Measurements from ENCODE around the gene EHD3. TPM values are rescaled to one million over a fixed set of nuclear protein-coding genes. Genes with fewer than 3 reads are reported as not detected.

Gene EHD3
- total RNA-seq, 4 donors from 2014 or later = 8.3 to 12.6 (median 9.3) TPM

- Histone ChIP-seq H3K4me3 (no peak overlapping the region), H3K27me3 (no peaks in the 10 kb centered on the region), H3K4me1 (no peaks in the 10 kb centered on the region), H3K36me3 (no peaks in the 10 kb centered on the region), H3K27ac (no peak overlapping the region), H3K9me3 (no peaks in the 10 kb centered on the region)
- DNase-seq (ENCODE audit: low spot score in 2 of 2) = no peak
- WGBS, 2 donors = 75 to 78% methylated on average over 10 of the region's 10 CpGs
- TF ChIP-seq POLR2A (IDR thresholded peaks at IDR 0.05) (no peak), EP300 (IDR thresholded peaks at IDR 0.05) (no peak), CTCF (IDR thresholded peaks at IDR 0.05) (no peak)
These were observed 6.2 kb upstream of the EHD3 start for GRCh38 chr2:31227711-31228125.

- TF ChIP-seq EP300 (IDR thresholded peaks at IDR 0.05) = no peak
- no peak for TF ChIP-seq CTCF (IDR thresholded peaks at IDR 0.05)
- no peak for TF ChIP-seq POLR2A (IDR thresholded peaks at IDR 0.05)
These were observed 5.2 kb upstream of the EHD3 start for GRCh38 chr2:31228717-31229116.

GRCh38 chr2:31230751-31231150 is 3.2 kb upstream of the EHD3 start:
- TF ChIP-seq EP300 (IDR thresholded peaks at IDR 0.05) = no peak
- no peak for TF ChIP-seq POLR2A (IDR thresholded peaks at IDR 0.05)
- TF ChIP-seq CTCF (IDR thresholded peaks at IDR 0.05) = no peak
- no peaks in the 10 kb centered on the region for H3K27me3 ChIP-seq
- H3K36me3 ChIP-seq = no peaks in the 10 kb centered on the region
- 47 to 57% methylated on average over 3 of the region's 3 CpGs for WGBS, 2 donors
- no peak for DNase-seq (ENCODE audit: low spot score in 2 of 2)
- peaks cover 0 to 25% (median 5%) of the 10 kb centered on the region in 4 donors for H3K4me1 ChIP-seq
- H3K27ac ChIP-seq = no peak overlapping the region
- no peak overlapping the region for H3K4me3 ChIP-seq
- H3K9me3 ChIP-seq = no peaks in the 10 kb centered on the region

More at GRCh38 chr2:31228717-31229116, 5.2 kb upstream of the EHD3 start:
- Histone ChIP-seq H3K27me3 (no peaks in the 10 kb centered on the region), H3K9me3 (no peaks in the 10 kb centered on the region), H3K27ac (no peak overlapping the region), H3K4me3 (no peak overlapping the region), H3K4me1 (peaks cover 0 to 8% (median 0%) of the 10 kb centered on the region in 4 donors), H3K36me3 (no peaks in the 10 kb centered on the region)
- no peak for DNase-seq (ENCODE audit: low spot score in 2 of 2)
- 83 to 84% methylated on average over 3 of the region's 3 CpGs for WGBS, 2 donors

- DNase-seq (ENCODE audit: low spot score in 2 of 2) = no peak
- Histone ChIP-seq H3K36me3 (no peaks in the 10 kb centered on the region), H3K27ac (no peak overlapping the region), H3K9me3 (no peaks in the 10 kb centered on the region), H3K4me3 (no peak overlapping the region), H3K27me3 (no peaks in the 10 kb centered on the region), H3K4me1 (peaks cover 0 to 25% (median 5%) of the 10 kb centered on the region in 4 donors)
- 55 to 61% methylated on average over 15 of the region's 15 CpGs for WGBS, 2 donors
- TF ChIP-seq EP300 (IDR thresholded peaks at IDR 0.05) (no peak), POLR2A (IDR thresholded peaks at IDR 0.05) (no peak), CTCF (IDR thresholded peaks at IDR 0.05) (no peak)
These were observed 2.2 kb upstream of the EHD3 start for GRCh38 chr2:31231571-31232302.

- WGBS, 2 donors = 75 to 80% methylated on average over 4 of the region's 4 CpGs
- no peaks in the 10 kb centered on the region for H3K9me3 ChIP-seq
- H3K4me3 ChIP-seq = no peak overlapping the region
- TF ChIP-seq POLR2A (IDR thresholded peaks at IDR 0.05) (no peak), CTCF (IDR thresholded peaks at IDR 0.05) (no peak), EP300 (IDR thresholded peaks at IDR 0.05) (no peak)
- H3K27ac ChIP-seq = no peak overlapping the region
- no peak for DNase-seq (ENCODE audit: low spot score in 2 of 2)
- H3K36me3 ChIP-seq = no peaks in the 10 kb centered on the region
- H3K4me1 ChIP-seq = peaks cover 0 to 25% (median 5%) of the 10 kb centered on the region in 4 donors
- H3K27me3 ChIP-seq = no peaks in the 10 kb centered on the region
These were observed 1.4 kb upstream of the EHD3 start for GRCh38 chr2:31232586-31232985.
